Muscle of leg (tissue), 11 donors: ENCODE measurements around the gene PLTP. TPM values are rescaled to one million over a fixed set of nuclear protein-coding genes. Genes with fewer than 3 reads are reported as not detected.
A peak's percentile ranks its signal among the peaks of the same experiment; 100 is the strongest.

Experiments
- DNase-seq: peaks from one replicate; pipeline ENCODE4 v3.0.0; 2013
- H3K27ac ChIP-seq: one replicate; pipeline ENCODE4 v1.5.1; 2013; ENCODE audit warnings: mild to moderate bottlenecking, low read length, control low read depth
- H3K27me3 ChIP-seq: one replicate; pipeline ENCODE4 v1.6.1; 2013; ENCODE audit warnings: low read length; ENCODE audit not compliant: control insufficient read depth, insufficient read depth
- H3K36me3 ChIP-seq: one replicate; pipeline ENCODE4 v1.6.1; 2013; ENCODE audit warnings: low read length; ENCODE audit not compliant: control insufficient read depth, insufficient read depth
- H3K4me1 ChIP-seq: one replicate; pipeline ENCODE4 v1.6.1; 2013; ENCODE audit warnings: low read length; ENCODE audit not compliant: control insufficient read depth, insufficient read depth
- H3K4me3 ChIP-seq: one replicate; pipeline ENCODE4 v1.5.1; 2013; ENCODE audit warnings: low read length, control low read depth
- H3K9me3 ChIP-seq: replicated peaks from 2 replicates; pipeline ENCODE4 v1.6.1; 2013; ENCODE audit warnings: low read depth, low read length; ENCODE audit not compliant: control insufficient read depth
- WGBS: methylation state at CpG from one replicate; pipeline ENCODE4 v1.1.5; 2013; ENCODE audit warnings: missing lambda C conversion rate; ENCODE audit not compliant: insufficient coverage; 5-methylcytosine and 5-hydroxymethylcytosine counted together
- polyA plus RNA-seq, 8 donors: library from polyadenylated mRNA; unstranded; fragments of 120-200 nt; gene quantifications; one replicate each; pipeline versions ENCODE4 v1.2.1 to v1.2.3, GENCODE V29; 2013; ENCODE audit warnings: inconsistent platforms in 1 of 8, low replicate concordance in 1 of 8; ENCODE audit not compliant: insufficient read length in 8 of 8, insufficient read depth in 1 of 8
- total RNA-seq: library from RNA; stranded (reverse); fragments of 120-200 nt; gene quantifications from one replicate; pipeline ENCODE4 v1.2.4, GENCODE V29; 2013

PLTP gene
- total and polyA plus RNA-seq, 9 donors = 13.0 to 39.4 (median 23.9) TPM

GRCh38 chr20:45944965-45945677 lies 33.2 kb upstream of the PLTP start:
- no peak overlapping the region for H3K4me3 ChIP-seq
- H3K27me3 ChIP-seq = no peaks in the 10 kb centered on the region
- peaks cover 93% of the 10 kb centered on the region for H3K36me3 ChIP-seq
- peaks cover 5% of the 10 kb centered on the region for H3K4me1 ChIP-seq
- H3K9me3 ChIP-seq = no peaks in the 10 kb centered on the region
- no peak overlapping the region for H3K27ac ChIP-seq
- no peak for DNase-seq
- 84% methylated on average over 14 of the region's 19 CpGs for WGBS

GRCh38 chr20:45944151-45944964 lies 32.4 kb upstream of the PLTP start:
- 85% methylated on average over 12 of the region's 15 CpGs for WGBS
- no peaks in the 10 kb centered on the region for H3K27me3 ChIP-seq
- H3K4me1 ChIP-seq = peaks cover 5% of the 10 kb centered on the region
- H3K9me3 ChIP-seq = no peaks in the 10 kb centered on the region
- DNase-seq = no peak
- peaks cover 93% of the 10 kb centered on the region for H3K36me3 ChIP-seq
- no peak overlapping the region for H3K27ac ChIP-seq
- H3K4me3 ChIP-seq = no peak overlapping the region

GRCh38 chr20:45943613-45944012 lies 31.7 kb upstream of the PLTP start:
- peaks cover 93% of the 10 kb centered on the region for H3K36me3 ChIP-seq
- no peak for DNase-seq
- H3K4me1 ChIP-seq = no peaks in the 10 kb centered on the region
- H3K27ac ChIP-seq = no peak overlapping the region
- WGBS = 87% methylated on average over 6 of the region's 6 CpGs
- H3K4me3 ChIP-seq = no peak overlapping the region
- H3K27me3 ChIP-seq = no peaks in the 10 kb centered on the region
- H3K9me3 ChIP-seq = no peaks in the 10 kb centered on the region

GRCh38 chr20:45940469-45940868 lies 28.5 kb upstream of the PLTP start:
- no peaks in the 10 kb centered on the region for H3K27me3 ChIP-seq
- H3K9me3 ChIP-seq = no peaks in the 10 kb centered on the region
- DNase-seq = no peak
- no peak overlapping the region for H3K27ac ChIP-seq
- H3K36me3 ChIP-seq = peaks cover 79% of the 10 kb centered on the region
- H3K4me3 ChIP-seq = no peak overlapping the region
- 92% methylated on average over 10 of the region's 13 CpGs for WGBS
- peaks cover 5% of the 10 kb centered on the region for H3K4me1 ChIP-seq

GRCh38 chr20:45940053-45940452 lies 28.1 kb upstream of the PLTP start:
- Histone ChIP-seq H3K36me3 (peaks cover 74% of the 10 kb centered on the region), H3K27me3 (no peaks in the 10 kb centered on the region), H3K9me3 (no peaks in the 10 kb centered on the region), H3K4me1 (peaks cover 5% of the 10 kb centered on the region), H3K27ac (no peak overlapping the region), H3K4me3 (no peak overlapping the region)
- WGBS = 86% methylated on average over 1 of the region's 3 CpGs
- no peak for DNase-seq

GRCh38 chr20:45938727-45939438 lies 26.9 kb upstream of the PLTP start:
- H3K27me3 ChIP-seq = no peaks in the 10 kb centered on the region
- peaks cover 9% of the 10 kb centered on the region for H3K4me1 ChIP-seq
- H3K4me3 ChIP-seq = no peak overlapping the region
- peaks cover 63% of the 10 kb centered on the region for H3K36me3 ChIP-seq
- WGBS = 89% methylated on average over 5 of the region's 13 CpGs
- DNase-seq = no peak
- no peak overlapping the region for H3K27ac ChIP-seq
- H3K9me3 ChIP-seq = no peaks in the 10 kb centered on the region

- no peak for DNase-seq
- no peak overlapping the region for H3K4me3 ChIP-seq
- H3K27me3 ChIP-seq = no peaks in the 10 kb centered on the region
- H3K4me1 ChIP-seq = peaks cover 18% of the 10 kb centered on the region
- 100% methylated on average over 1 of the region's 2 CpGs for WGBS
- no peak overlapping the region for H3K27ac ChIP-seq
- no peaks in the 10 kb centered on the region for H3K9me3 ChIP-seq
- peaks cover 54% of the 10 kb centered on the region for H3K36me3 ChIP-seq
Measured at GRCh38 chr20:45937765-45938164, 25.8 kb upstream of the PLTP start.

GRCh38 chr20:45935416-45936046 lies 23.6 kb upstream of the PLTP start:
- peaks cover 18% of the 10 kb centered on the region for H3K4me1 ChIP-seq
- H3K36me3 ChIP-seq = peaks cover 39% of the 10 kb centered on the region
- H3K9me3 ChIP-seq = no peaks in the 10 kb centered on the region
- no peak for DNase-seq
- H3K4me3 ChIP-seq = peak overlapping the region; percentile 65
- peak overlapping the region; percentile 90 for H3K27ac ChIP-seq
- WGBS = 0% methylated on average over 13 of the region's 21 CpGs
- no peaks in the 10 kb centered on the region for H3K27me3 ChIP-seq

GRCh38 chr20:45934586-45935415 lies 22.8 kb upstream of the PLTP start, which contains the start of gene PCIF1:
TSS of gene PCIF1 (plus strand) at chr20:45934683. CDS start at chr20:45939000, 4,317 bp downstream.
- Histone ChIP-seq H3K4me3 (peak within 1 kb of the TSS; percentile 99), H3K27me3 (no peaks in the 10 kb centered on the region), H3K9me3 (no peaks in the 10 kb centered on the region), H3K27ac (peak within 1 kb of the TSS; percentile 100), H3K36me3 (peaks cover 32% of the 10 kb centered on the region), H3K4me1 (peaks cover 18% of the 10 kb centered on the region)
- peak; percentile 99 for DNase-seq
- WGBS = under 1% methylated on average over 91 of the region's 102 CpGs
